Natural killer cell (primary cell): ENCODE measurements around the gene ERBB2. TPM values are rescaled to one million over a fixed set of nuclear protein-coding genes. Genes with fewer than 3 reads are reported as not detected.

Experiments
- ATAC-seq, 3 donors: fragments of 150-1000 bp in 2 of 3; fragments of 200-7000 bp in 1 of 3; cut with Tn5 transposase; 1 replicate in 1 of 3; 2 replicates in 2 of 3; pipeline ENCODE4 v1.10.0; 2021; ENCODE audit warnings: mild to moderate bottlenecking in 2 of 3, moderate library complexity in 2 of 3
- DNase-seq, 2 donors: peaks; one replicate each; pipeline versions ENCODE4 v3.0.0 to v3.0.0-alpha.2; 2013 to 2021; ENCODE audit warnings: mixed read lengths in 1 of 2
- H3K27ac ChIP-seq: one replicate; pipeline ENCODE4 v1.5.1; 2013; ENCODE audit warnings: mild to moderate bottlenecking, low read length
- H3K27me3 ChIP-seq: one replicate; pipeline ENCODE4 v1.6.1; 2013; ENCODE audit warnings: low read length; ENCODE audit not compliant: control insufficient read depth, insufficient read depth
- H3K36me3 ChIP-seq: one replicate; pipeline ENCODE4 v1.6.1; 2013; ENCODE audit warnings: low read length; ENCODE audit not compliant: control insufficient read depth, insufficient read depth
- H3K4me1 ChIP-seq: one replicate; pipeline ENCODE4 v1.6.1; 2013; ENCODE audit warnings: low read length; ENCODE audit not compliant: control insufficient read depth, insufficient read depth
- H3K4me3 ChIP-seq: one replicate; pipeline ENCODE4 v1.5.1; 2013; ENCODE audit warnings: low read length
- H3K9me3 ChIP-seq: one replicate; pipeline ENCODE4 v1.6.1; 2013; ENCODE audit warnings: low read length; ENCODE audit not compliant: control insufficient read depth, insufficient read depth
- H3K27ac Mint-ChIP-seq, 2 donors: one replicate each; pipeline ENCODE4 v1.8.0; 2022; ENCODE audit warnings: mild to moderate bottlenecking in 2 of 2, mixed read lengths in 2 of 2, moderate library complexity in 1 of 2
- H3K27me3 Mint-ChIP-seq, 2 donors: one replicate each; pipeline ENCODE4 v1.8.0; 2022; ENCODE audit warnings: low read depth in 2 of 2, mixed read lengths in 2 of 2
- H3K36me3 Mint-ChIP-seq: one replicate; pipeline ENCODE4 v1.8.0; 2022; ENCODE audit warnings: mixed read lengths
- H3K4me1 Mint-ChIP-seq, 2 donors: one replicate each; pipeline ENCODE4 v1.8.0; 2022; ENCODE audit warnings: mixed read lengths in 2 of 2
- H3K4me3 Mint-ChIP-seq: one replicate; pipeline ENCODE4 v1.8.0; 2022; ENCODE audit warnings: mild to moderate bottlenecking, moderate library complexity, mixed read lengths
- H3K9me3 Mint-ChIP-seq, 2 donors: one replicate each; pipeline ENCODE4 v1.8.0; 2022; ENCODE audit warnings: mixed read lengths in 2 of 2
- WGBS: methylation state at CpG from one replicate; pipeline ENCODE4 v1.1.7; 2013; ENCODE audit warnings: missing lambda C conversion rate; ENCODE audit not compliant: insufficient coverage; 5-methylcytosine and 5-hydroxymethylcytosine counted together
- intact Hi-C: fragments of 100-400 bp; cut with micrococcal nuclease; formaldehyde crosslinking; loops from one replicate; pipeline ENCODE4 v1.14.2; 2022
- total RNA-seq, 4 donors: library from RNA; stranded (reverse); fragments of 120-200 nt in 1 of 4; gene quantifications; one replicate each; pipeline versions ENCODE4 v1.2.3 to v1.2.4, GENCODE V29; 2013 to 2022
- TF ChIP-seq, protein P1 (sequence below): fragments of 200-600 bp; IDR thresholded peaks from one replicate; pipeline ENCODE4 v1.8.0; 2022; ENCODE audit warnings: antibody characterized with exemption

The ERBB2 gene
- total RNA-seq, 3 donors from 2014 or later (not counting 1 experiment from before 2014, with no cell fraction given), result 77.6 to 115 (median 82.1) TPM

DNA sequence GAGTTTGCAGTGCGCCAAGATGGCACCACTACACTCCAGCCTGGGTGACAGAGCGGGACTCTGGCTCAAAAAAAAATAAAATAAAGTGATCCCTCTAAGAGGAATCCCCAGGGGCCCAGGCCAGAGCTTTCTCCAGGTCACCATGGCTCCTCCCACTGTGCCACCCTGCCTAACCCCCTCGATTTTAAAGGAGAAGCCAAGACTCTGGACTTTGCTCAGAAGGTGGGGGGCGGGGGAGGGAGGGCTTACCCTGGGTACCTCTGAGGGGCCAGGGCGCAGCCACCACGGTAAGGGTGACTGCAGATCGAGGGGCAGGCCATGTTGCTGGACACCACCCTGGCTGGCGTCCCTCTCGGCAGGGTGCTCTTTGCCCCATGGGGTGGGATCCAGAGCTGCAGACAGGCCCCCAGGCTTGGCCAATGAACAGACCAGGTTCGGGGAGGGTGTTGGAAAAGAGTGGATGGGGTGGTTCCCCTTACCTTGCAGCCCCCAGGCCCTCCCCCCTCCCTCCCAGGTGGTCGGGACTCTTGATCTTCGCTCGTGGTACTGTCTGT is 37.4 kb downstream of the ERBB2 start:
- Histone ChIP-seq H3K27me3 (peaks cover 21% of the 10 kb centered on the region), H3K9me3 (no peaks in the 10 kb centered on the region), H3K36me3 (no peaks in the 10 kb centered on the region), H3K4me1 (peaks cover 22% of the 10 kb centered on the region), H3K27ac (no peak overlapping the region), H3K4me3 (no peak overlapping the region)
- ATAC-seq (no peak), DNase-seq (no peak)
- H3K9me3 Mint-ChIP-seq, result no peaks in the 10 kb centered on the region
- H3K27me3 Mint-ChIP-seq, result peaks cover 18 to 27% of the 10 kb centered on the region in 2 donors
- no peaks in the 10 kb centered on the region for H3K36me3 Mint-ChIP-seq
- TF ChIP-seq, protein P1, sequence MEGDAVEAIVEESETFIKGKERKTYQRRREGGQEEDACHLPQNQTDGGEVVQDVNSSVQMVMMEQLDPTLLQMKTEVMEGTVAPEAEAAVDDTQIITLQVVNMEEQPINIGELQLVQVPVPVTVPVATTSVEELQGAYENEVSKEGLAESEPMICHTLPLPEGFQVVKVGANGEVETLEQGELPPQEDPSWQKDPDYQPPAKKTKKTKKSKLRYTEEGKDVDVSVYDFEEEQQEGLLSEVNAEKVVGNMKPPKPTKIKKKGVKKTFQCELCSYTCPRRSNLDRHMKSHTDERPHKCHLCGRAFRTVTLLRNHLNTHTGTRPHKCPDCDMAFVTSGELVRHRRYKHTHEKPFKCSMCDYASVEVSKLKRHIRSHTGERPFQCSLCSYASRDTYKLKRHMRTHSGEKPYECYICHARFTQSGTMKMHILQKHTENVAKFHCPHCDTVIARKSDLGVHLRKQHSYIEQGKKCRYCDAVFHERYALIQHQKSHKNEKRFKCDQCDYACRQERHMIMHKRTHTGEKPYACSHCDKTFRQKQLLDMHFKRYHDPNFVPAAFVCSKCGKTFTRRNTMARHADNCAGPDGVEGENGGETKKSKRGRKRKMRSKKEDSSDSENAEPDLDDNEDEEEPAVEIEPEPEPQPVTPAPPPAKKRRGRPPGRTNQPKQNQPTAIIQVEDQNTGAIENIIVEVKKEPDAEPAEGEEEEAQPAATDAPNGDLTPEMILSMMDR, result no peak
- no peak overlapping the region for H3K27ac Mint-ChIP-seq
- intact Hi-C loops, result loop anchor here (10.0 kb wide), 1 partner anchor 62 kb away; no protein-coding TSS in a partner anchor
- no peak overlapping the region for H3K4me3 Mint-ChIP-seq
- WGBS, result 72% methylated on average over 12 of the region's 13 CpGs
- H3K4me1 Mint-ChIP-seq, result peaks cover 6 to 20% of the 10 kb centered on the region in 2 donors

DNA sequence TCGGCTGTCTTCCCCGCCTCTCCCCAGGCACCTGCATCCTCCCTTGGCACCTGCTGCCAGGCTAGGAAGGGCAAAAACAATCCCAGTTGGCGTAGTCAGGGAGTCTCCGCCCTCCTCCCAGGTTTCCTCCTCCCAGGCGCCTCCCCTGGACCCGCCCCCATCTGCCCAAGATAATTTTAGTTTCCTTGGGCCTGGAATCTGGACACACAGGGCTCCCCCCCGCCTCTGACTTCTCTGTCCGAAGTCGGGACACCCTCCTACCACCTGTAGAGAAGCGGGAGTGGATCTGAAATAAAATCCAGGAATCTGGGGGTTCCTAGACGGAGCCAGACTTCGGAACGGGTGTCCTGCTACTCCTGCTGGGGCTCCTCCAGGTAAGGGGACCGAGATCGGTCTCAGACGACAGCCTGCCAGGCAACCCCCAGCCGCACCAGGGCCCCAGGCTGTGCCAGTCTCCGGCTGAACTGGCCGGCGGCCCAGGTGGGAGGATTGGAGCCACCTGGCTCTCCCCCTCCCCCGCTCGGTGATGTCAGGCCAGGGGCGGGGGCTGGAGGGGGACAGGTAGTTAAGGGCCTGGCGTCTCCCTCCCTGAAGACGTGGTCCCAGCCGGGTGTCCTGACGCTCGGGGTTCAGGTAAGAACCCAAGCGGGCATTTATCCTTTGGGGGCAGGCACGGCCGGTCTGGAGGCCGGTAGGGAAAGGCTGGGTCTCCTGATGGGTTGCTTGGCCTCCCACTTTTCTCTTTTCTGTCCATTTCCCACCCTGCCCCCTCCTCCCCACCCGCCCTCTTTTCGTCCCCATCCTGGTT is 38.1 kb downstream of the ERBB2 start, which contains the start of gene GRB7:
Gene GRB7 (plus strand): TSS at position 179 of the 808 bp plus-strand sequence. CDS start 4,364 bp downstream, outside the sequence.
- intact Hi-C loops, result loop anchor here (10.0 kb wide), 1 partner anchor 63 kb away; no protein-coding TSS in a partner anchor
- DNase-seq (peak in 1 of 2 donors; percentile 28), ATAC-seq (no peak)
- Histone ChIP-seq H3K4me1 (peaks cover 22% of the 10 kb centered on the region), H3K36me3 (no peaks in the 10 kb centered on the region), H3K27ac (no peak within 1 kb of the TSS), H3K27me3 (peaks cover 21% of the 10 kb centered on the region), H3K9me3 (no peaks in the 10 kb centered on the region), H3K4me3 (no peak within 1 kb of the TSS)
- WGBS, result 31% methylated on average over 34 of the region's 34 CpGs
- Mint-ChIP-seq H3K9me3 (no peaks in the 10 kb centered on the region), H3K4me3 (peak within 1 kb of the TSS; percentile 78), H3K27ac (peak within 1 kb of the TSS; percentile 51 to 91), H3K27me3 (peaks cover 18 to 27% of the 10 kb centered on the region in 2 donors), H3K4me1 (peaks cover 6 to 20% of the 10 kb centered on the region in 2 donors), H3K36me3 (no peaks in the 10 kb centered on the region)
- TF ChIP-seq, protein P1, result no peak

DNA sequence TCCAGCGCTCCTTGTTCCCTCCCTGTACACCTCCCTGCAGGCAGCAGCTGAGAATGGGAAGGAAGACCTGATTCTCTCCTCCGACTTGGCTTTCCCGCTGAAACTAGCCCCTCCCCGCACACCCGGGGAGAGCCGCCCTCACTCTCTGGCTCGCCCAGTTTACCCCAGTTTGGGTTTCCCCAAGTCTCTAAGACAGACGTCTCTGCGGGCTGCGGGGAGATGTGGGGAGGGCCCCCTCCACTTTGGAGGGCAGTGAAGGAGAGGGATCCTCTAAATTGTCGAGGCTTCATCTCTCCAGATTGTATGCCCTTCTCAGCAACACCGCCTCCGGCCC is 38.7 kb downstream of the ERBB2 start:
- Histone ChIP-seq H3K4me3 (no peak overlapping the region), H3K27ac (no peak overlapping the region), H3K4me1 (peaks cover 22% of the 10 kb centered on the region), H3K9me3 (no peaks in the 10 kb centered on the region), H3K27me3 (peaks cover 21% of the 10 kb centered on the region), H3K36me3 (no peaks in the 10 kb centered on the region)
- WGBS, result 9% methylated on average over 13 of the region's 13 CpGs
- Mint-ChIP-seq H3K4me1 (peaks cover 6 to 20% of the 10 kb centered on the region in 2 donors), H3K27ac (peak overlapping the region; percentile 51 to 91), H3K4me3 (peak overlapping the region; percentile 78), H3K9me3 (no peaks in the 10 kb centered on the region), H3K36me3 (no peaks in the 10 kb centered on the region), H3K27me3 (peaks cover 18 to 27% of the 10 kb centered on the region in 2 donors)
- TF ChIP-seq, protein P1, result no peak
- peak; percentile 91 to 100 (median 100) for ATAC-seq
- DNase-seq, result peak; percentile 63 to 85
- intact Hi-C loops, result loop anchor here (10.0 kb wide), 1 partner anchor 64 kb away; no protein-coding TSS in a partner anchor
